ENCODE data around the gene NACC1.

DNA sequence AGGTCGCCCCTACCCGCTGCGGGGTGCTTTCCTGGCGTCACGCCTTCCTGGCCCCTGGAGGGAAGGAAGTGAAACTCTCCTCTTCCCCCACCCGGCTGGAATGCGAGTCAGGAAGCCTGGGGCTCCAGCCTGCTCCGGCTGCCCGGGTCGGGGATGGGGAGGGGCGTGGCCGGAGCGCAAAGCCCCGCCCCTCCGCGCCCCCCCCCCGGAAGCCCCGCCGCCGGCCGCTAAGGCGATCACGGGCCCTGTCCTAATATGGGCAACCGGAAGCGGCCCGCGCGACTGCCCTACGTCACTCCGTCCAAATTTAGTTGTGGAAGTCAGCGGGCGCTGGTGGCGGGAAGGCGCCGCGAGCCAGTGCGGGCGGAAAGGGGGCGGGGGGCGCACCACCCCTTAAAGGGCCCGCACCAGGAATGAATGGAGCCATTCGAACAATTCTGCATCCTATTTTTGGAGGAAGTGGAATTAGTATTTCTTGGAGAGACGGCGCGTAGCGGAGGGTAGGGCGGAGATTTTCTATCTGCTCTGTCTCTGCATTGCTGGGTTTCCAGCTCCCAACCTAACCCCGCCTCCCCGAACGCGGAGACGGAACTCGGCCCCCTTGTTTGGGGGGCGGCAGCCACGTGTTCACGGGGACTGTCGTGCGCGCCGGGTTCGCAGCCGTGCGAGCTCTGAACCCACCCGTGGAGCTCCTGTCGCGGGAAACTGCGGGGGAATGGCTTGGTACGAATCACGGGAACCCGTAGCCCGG is 33.7 kb downstream of the NACC1 start:
- TF ChIP-seq, protein P1, sequence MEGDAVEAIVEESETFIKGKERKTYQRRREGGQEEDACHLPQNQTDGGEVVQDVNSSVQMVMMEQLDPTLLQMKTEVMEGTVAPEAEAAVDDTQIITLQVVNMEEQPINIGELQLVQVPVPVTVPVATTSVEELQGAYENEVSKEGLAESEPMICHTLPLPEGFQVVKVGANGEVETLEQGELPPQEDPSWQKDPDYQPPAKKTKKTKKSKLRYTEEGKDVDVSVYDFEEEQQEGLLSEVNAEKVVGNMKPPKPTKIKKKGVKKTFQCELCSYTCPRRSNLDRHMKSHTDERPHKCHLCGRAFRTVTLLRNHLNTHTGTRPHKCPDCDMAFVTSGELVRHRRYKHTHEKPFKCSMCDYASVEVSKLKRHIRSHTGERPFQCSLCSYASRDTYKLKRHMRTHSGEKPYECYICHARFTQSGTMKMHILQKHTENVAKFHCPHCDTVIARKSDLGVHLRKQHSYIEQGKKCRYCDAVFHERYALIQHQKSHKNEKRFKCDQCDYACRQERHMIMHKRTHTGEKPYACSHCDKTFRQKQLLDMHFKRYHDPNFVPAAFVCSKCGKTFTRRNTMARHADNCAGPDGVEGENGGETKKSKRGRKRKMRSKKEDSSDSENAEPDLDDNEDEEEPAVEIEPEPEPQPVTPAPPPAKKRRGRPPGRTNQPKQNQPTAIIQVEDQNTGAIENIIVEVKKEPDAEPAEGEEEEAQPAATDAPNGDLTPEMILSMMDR (IDR thresholded peaks at IDR 0.05) = no peak
- peak; percentile 84 for TF ChIP-seq POLR2A (IDR thresholded peaks at IDR 0.05)

Data from testis (tissue), 2 donors.